Measurements from ENCODE around the gene PNPLA6. TPM values are rescaled to one million over a fixed set of nuclear protein-coding genes. Genes with fewer than 3 reads are reported as not detected.
A peak's percentile ranks its signal among the peaks of the same experiment; 100 is the strongest.

The PNPLA6 gene
- total and polyA plus RNA-seq, 9 of the 15 experiments (the other 6 are each of a cell fraction or from before 2014, with no cell fraction given): 0.07 to 30.2 (median 8.3) TPM

GRCh38 chr19:7494416-7495098 is 41.0 kb upstream of the PNPLA6 start (continued):
- TF ChIP-seq, protein P1, sequence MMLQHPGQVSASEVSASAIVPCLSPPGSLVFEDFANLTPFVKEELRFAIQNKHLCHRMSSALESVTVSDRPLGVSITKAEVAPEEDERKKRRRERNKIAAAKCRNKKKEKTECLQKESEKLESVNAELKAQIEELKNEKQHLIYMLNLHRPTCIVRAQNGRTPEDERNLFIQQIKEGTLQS (IDR thresholded peaks at IDR 0.05): no peak
- TF ChIP-seq, protein P1 (CRISPR knock-in tag; conservative IDR thresholded peaks at IDR 0.05): no peak
- TF ChIP-seq ARID1B (IDR thresholded peaks at IDR 0.05) (peak; percentile 62; the same call in 1 of the 2 replicates), ZSCAN29 (IDR thresholded peaks at IDR 0.05) (no peak), TEAD2 (tag; IDR thresholded peaks at IDR 0.05) (no peak), BACH1 (tag; IDR thresholded peaks at IDR 0.05) (no peak; the same call in 1 of the 2 replicates), HDAC6 (IDR thresholded peaks at IDR 0.05; ENCODE audit: low read depth, low read length) (no peak), KDM2B (CRISPR knock-in tag; IDR thresholded peaks at IDR 0.05) (no peak), SMAD2 (IDR thresholded peaks at IDR 0.05; ENCODE audit: low read depth, low read length) (no peak), POLR2AphosphoS2 (IDR thresholded peaks at IDR 0.05; ENCODE audit: low read length) (no peak), NR2F6 (CRISPR knock-in tag; IDR thresholded peaks at IDR 0.05) (no peak), ZNF764 (CRISPR knock-in tag; IDR thresholded peaks at IDR 0.05; ENCODE audit: low read depth) (no peak), BCL6 (CRISPR knock-in tag; IDR thresholded peaks at IDR 0.05) (no peak), XRCC4 (IDR thresholded peaks at IDR 0.05; ENCODE audit: extremely low read depth, insufficient read depth, insufficient read length) (no peak), TRIM24 (IDR thresholded peaks at IDR 0.05) (peak in 1 of 2 experiments; percentile 42; a peak in 1 of 4 replicates), ZNF644 (tag; IDR thresholded peaks at IDR 0.05; ENCODE audit: low read depth) (no peak), ZNF668 (CRISPR knock-in tag; IDR thresholded peaks at IDR 0.05) (no peak), SIN3B (IDR thresholded peaks at IDR 0.05; ENCODE audit: low read depth) (no peak), ZNF124 (CRISPR knock-in tag; IDR thresholded peaks at IDR 0.05) (no peak), CCAR2 (IDR thresholded peaks at IDR 0.05; ENCODE audit: low read depth, low read length) (no peak), CBFB (CRISPR knock-in tag; IDR thresholded peaks at IDR 0.05) (0 out of 2 replicates have a peak, but pooled peaks have one; percentile 39), CTBP1 (IDR thresholded peaks at IDR 0.05; ENCODE audit: borderline replicate concordance) (peak; percentile 39; the same call in 1 of the 2 replicates), EP300 (IDR thresholded peaks at IDR 0.05; ENCODE audit: low read length) (no peak), ILF3 (IDR thresholded peaks at IDR 0.05; ENCODE audit: borderline replicate concordance) (no peak)
- TF ChIP-seq, protein P2, sequence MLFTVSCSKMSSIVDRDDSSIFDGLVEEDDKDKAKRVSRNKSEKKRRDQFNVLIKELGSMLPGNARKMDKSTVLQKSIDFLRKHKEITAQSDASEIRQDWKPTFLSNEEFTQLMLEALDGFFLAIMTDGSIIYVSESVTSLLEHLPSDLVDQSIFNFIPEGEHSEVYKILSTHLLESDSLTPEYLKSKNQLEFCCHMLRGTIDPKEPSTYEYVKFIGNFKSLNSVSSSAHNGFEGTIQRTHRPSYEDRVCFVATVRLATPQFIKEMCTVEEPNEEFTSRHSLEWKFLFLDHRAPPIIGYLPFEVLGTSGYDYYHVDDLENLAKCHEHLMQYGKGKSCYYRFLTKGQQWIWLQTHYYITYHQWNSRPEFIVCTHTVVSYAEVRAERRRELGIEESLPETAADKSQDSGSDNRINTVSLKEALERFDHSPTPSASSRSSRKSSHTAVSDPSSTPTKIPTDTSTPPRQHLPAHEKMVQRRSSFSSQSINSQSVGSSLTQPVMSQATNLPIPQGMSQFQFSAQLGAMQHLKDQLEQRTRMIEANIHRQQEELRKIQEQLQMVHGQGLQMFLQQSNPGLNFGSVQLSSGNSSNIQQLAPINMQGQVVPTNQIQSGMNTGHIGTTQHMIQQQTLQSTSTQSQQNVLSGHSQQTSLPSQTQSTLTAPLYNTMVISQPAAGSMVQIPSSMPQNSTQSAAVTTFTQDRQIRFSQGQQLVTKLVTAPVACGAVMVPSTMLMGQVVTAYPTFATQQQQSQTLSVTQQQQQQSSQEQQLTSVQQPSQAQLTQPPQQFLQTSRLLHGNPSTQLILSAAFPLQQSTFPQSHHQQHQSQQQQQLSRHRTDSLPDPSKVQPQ (CRISPR knock-in tag; IDR thresholded peaks at IDR 0.05; ENCODE audit: borderline replicate concordance): no peak
- TF ChIP-seq, protein P3, sequence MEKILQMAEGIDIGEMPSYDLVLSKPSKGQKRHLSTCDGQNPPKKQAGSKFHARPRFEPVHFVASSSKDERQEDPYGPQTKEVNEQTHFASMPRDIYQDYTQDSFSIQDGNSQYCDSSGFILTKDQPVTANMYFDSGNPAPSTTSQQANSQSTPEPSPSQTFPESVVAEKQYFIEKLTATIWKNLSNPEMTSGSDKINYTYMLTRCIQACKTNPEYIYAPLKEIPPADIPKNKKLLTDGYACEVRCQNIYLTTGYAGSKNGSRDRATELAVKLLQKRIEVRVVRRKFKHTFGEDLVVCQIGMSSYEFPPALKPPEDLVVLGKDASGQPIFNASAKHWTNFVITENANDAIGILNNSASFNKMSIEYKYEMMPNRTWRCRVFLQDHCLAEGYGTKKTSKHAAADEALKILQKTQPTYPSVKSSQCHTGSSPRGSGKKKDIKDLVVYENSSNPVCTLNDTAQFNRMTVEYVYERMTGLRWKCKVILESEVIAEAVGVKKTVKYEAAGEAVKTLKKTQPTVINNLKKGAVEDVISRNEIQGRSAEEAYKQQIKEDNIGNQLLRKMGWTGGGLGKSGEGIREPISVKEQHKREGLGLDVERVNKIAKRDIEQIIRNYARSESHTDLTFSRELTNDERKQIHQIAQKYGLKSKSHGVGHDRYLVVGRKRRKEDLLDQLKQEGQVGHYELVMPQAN (IDR thresholded peaks at IDR 0.05; ENCODE audit: borderline replicate concordance): peak; percentile 49; the same call in 1 of the 2 replicates
